Mesendoderm (in vitro differentiated cells): ENCODE measurements around the gene TCEA3.

Experiments
- DNase-seq: peaks from one replicate; pipeline ENCODE4 v3.0.0; 2013
- H2AK5ac ChIP-seq: 2 replicates; pipeline ENCODE4 v1.6.1; 2013; ENCODE audit warnings: low read length, inconsistent platforms
- H2BK120ac ChIP-seq: 2 replicates; pipeline ENCODE4 v1.6.1; 2013; ENCODE audit warnings: low read depth, mild to moderate bottlenecking, low read length, moderate library complexity, mixed read lengths
- H2BK15ac ChIP-seq: replicated peaks from 2 replicates; pipeline ENCODE4 v1.6.1; 2013; ENCODE audit warnings: low read depth, mild to moderate bottlenecking, moderate library complexity
- H2BK5ac ChIP-seq: 2 replicates; pipeline ENCODE4 v1.6.1; 2013; ENCODE audit warnings: low read length, inconsistent platforms
- H3K18ac ChIP-seq: 2 replicates; pipeline ENCODE4 v1.6.1; 2013; ENCODE audit warnings: mild to moderate bottlenecking, low read length, mixed read lengths
- H3K23ac ChIP-seq: one replicate; pipeline ENCODE4 v1.6.1; 2013; ENCODE audit warnings: low read length
- H3K27ac ChIP-seq: 2 replicates; pipeline ENCODE4 v1.5.1; 2013; ENCODE audit warnings: low read depth, mild to moderate bottlenecking, inconsistent platforms, low read length, moderate library complexity
- H3K27me3 ChIP-seq: 2 replicates; pipeline ENCODE4 v1.6.1; 2013; ENCODE audit warnings: low read length, control low read depth, mild to moderate bottlenecking, inconsistent platforms; ENCODE audit not compliant: insufficient read depth, poor library complexity
- H3K36me3 ChIP-seq: 2 replicates; pipeline ENCODE4 v1.6.1; 2013; ENCODE audit warnings: low read length, inconsistent platforms; ENCODE audit not compliant: control insufficient read depth, insufficient read depth
- H3K4ac ChIP-seq: one replicate; pipeline ENCODE4 v1.6.1; 2013; ENCODE audit warnings: low read depth, mild to moderate bottlenecking, low read length, moderate library complexity
- H3K4me1 ChIP-seq: 2 replicates; pipeline ENCODE4 v1.6.1; 2013; ENCODE audit warnings: low read depth, low read length, inconsistent platforms; ENCODE audit not compliant: control insufficient read depth
- H3K4me2 ChIP-seq: 2 replicates; pipeline ENCODE4 v1.6.1; 2013; ENCODE audit warnings: low read length
- H3K4me3 ChIP-seq: 2 replicates; pipeline ENCODE4 v1.5.1; 2013; ENCODE audit warnings: mild to moderate bottlenecking, low read length
- H3K56ac ChIP-seq: one replicate; pipeline ENCODE4 v1.6.1; 2013; ENCODE audit warnings: low read length
- H3K79me1 ChIP-seq: 2 replicates; pipeline ENCODE4 v1.6.1; 2013; ENCODE audit warnings: low read length, inconsistent platforms
- H3K79me2 ChIP-seq: 2 replicates; pipeline ENCODE4 v1.6.1; 2013; ENCODE audit warnings: mild to moderate bottlenecking, low read length; ENCODE audit not compliant: control insufficient read depth, insufficient read depth
- H3K9ac ChIP-seq: 2 replicates; pipeline ENCODE4 v1.6.1; 2013; ENCODE audit warnings: low read length, inconsistent platforms
- H4K5ac ChIP-seq: one replicate; pipeline ENCODE4 v1.6.1; 2013; ENCODE audit warnings: low read length
- H4K8ac ChIP-seq: one replicate; pipeline ENCODE4 v1.6.1; 2013; ENCODE audit warnings: low read depth, mild to moderate bottlenecking, control low read depth, low read length, moderate library complexity
- WGBS: extraction: QIAGEN DNeasy Blood & Tissue Kit; methylation state at CpG from one replicate; pipeline ENCODE4 v1.1.7; 2013; ENCODE audit warnings: low lambda C conversion rate, missing lambda C conversion rate; ENCODE audit not compliant: insufficient coverage; ENCODE audit errors: extremely low coverage; 5-methylcytosine and 5-hydroxymethylcytosine counted together

Gene TCEA3

GRCh38 chr1:23469372-23469982 lies 44.9 kb upstream of the TCEA3 start:
- H3K4me3 ChIP-seq: no peak overlapping the region
- no peak overlapping the region for H2AK5ac ChIP-seq
- H4K5ac ChIP-seq: no peak overlapping the region
- no CpG with 5 or more reads among the region's 5 CpGs for WGBS
- H3K4me2 ChIP-seq: no peak overlapping the region
- H3K36me3 ChIP-seq: no peaks in the 10 kb centered on the region
- H3K18ac ChIP-seq: no peak overlapping the region
- no peak overlapping the region for H3K27ac ChIP-seq
- no peak overlapping the region for H3K56ac ChIP-seq
- peaks cover 25% of the 10 kb centered on the region for H3K79me1 ChIP-seq
- no peak for DNase-seq
- H2BK5ac ChIP-seq: no peak overlapping the region
- no peaks in the 10 kb centered on the region for H3K27me3 ChIP-seq
- H4K8ac ChIP-seq: no peak overlapping the region
- H2BK15ac ChIP-seq: no peak overlapping the region
- peaks cover 14% of the 10 kb centered on the region for H3K79me2 ChIP-seq
- no peak overlapping the region for H3K23ac ChIP-seq
- no peak overlapping the region for H3K9ac ChIP-seq
- no peaks in the 10 kb centered on the region for H3K4me1 ChIP-seq
- no peak overlapping the region for H3K4ac ChIP-seq
- H2BK120ac ChIP-seq: no peak overlapping the region

GRCh38 chr1:23466423-23466989 lies 42.0 kb upstream of the TCEA3 start:
- no peak overlapping the region for H2BK15ac ChIP-seq
- H3K4me3 ChIP-seq: no peak overlapping the region
- H3K4ac ChIP-seq: no peak overlapping the region
- peaks cover 23% of the 10 kb centered on the region for H3K79me1 ChIP-seq
- no peak for DNase-seq
- no peak overlapping the region for H3K9ac ChIP-seq
- H3K4me1 ChIP-seq: no peaks in the 10 kb centered on the region
- H3K27ac ChIP-seq: no peak overlapping the region
- no peak overlapping the region for H2BK5ac ChIP-seq
- H2BK120ac ChIP-seq: no peak overlapping the region
- H4K8ac ChIP-seq: no peak overlapping the region
- no peak overlapping the region for H3K4me2 ChIP-seq
- H3K27me3 ChIP-seq: no peaks in the 10 kb centered on the region
- peaks cover 14% of the 10 kb centered on the region for H3K79me2 ChIP-seq
- H3K18ac ChIP-seq: no peak overlapping the region
- H3K36me3 ChIP-seq: peaks cover 3% of the 10 kb centered on the region
- no CpG with 5 or more reads among the region's 3 CpGs for WGBS
- H3K56ac ChIP-seq: no peak overlapping the region
- no peak overlapping the region for H3K23ac ChIP-seq
- no peak overlapping the region for H4K5ac ChIP-seq
- H2AK5ac ChIP-seq: no peak overlapping the region

- H3K23ac ChIP-seq: no peak overlapping the region
- peaks cover 9% of the 10 kb centered on the region for H3K79me2 ChIP-seq
- no peak overlapping the region for H3K4ac ChIP-seq
Observed at GRCh38 chr1:23463286-23463685, 38.7 kb upstream of the TCEA3 start.

GRCh38 chr1:23462766-23463165 lies 38.2 kb upstream of the TCEA3 start:
- Histone ChIP-seq H2BK15ac (no peak overlapping the region), H4K5ac (no peak overlapping the region), H3K36me3 (peaks cover 3% of the 10 kb centered on the region), H3K79me1 (peaks cover 14% of the 10 kb centered on the region), H3K23ac (no peak overlapping the region), H3K4me2 (no peak overlapping the region), H3K27me3 (no peaks in the 10 kb centered on the region), H3K79me2 (peaks cover 6% of the 10 kb centered on the region), H2BK5ac (no peak overlapping the region), H3K56ac (no peak overlapping the region), H3K27ac (no peak overlapping the region), H4K8ac (no peak overlapping the region), H3K4me1 (no peaks in the 10 kb centered on the region), H3K4me3 (no peak overlapping the region), H3K9ac (no peak overlapping the region), H3K18ac (no peak overlapping the region), H2AK5ac (no peak overlapping the region), H2BK120ac (no peak overlapping the region), H3K4ac (no peak overlapping the region)
- DNase-seq: no peak
- no CpG with 5 or more reads among the region's 2 CpGs for WGBS

More at GRCh38 chr1:23463286-23463685, 38.7 kb upstream of the TCEA3 start:
- DNase-seq: no peak
- no CpG with 5 or more reads among the region's 3 CpGs for WGBS
- Histone ChIP-seq H3K36me3 (peaks cover 3% of the 10 kb centered on the region), H3K4me3 (no peak overlapping the region), H3K4me1 (no peaks in the 10 kb centered on the region), H2BK5ac (no peak overlapping the region), H2BK120ac (no peak overlapping the region), H2AK5ac (no peak overlapping the region), H3K4me2 (no peak overlapping the region), H3K27me3 (no peaks in the 10 kb centered on the region), H2BK15ac (no peak overlapping the region), H4K8ac (no peak overlapping the region), H3K27ac (no peak overlapping the region), H3K56ac (no peak overlapping the region), H3K18ac (no peak overlapping the region), H3K79me1 (peaks cover 17% of the 10 kb centered on the region), H3K9ac (no peak overlapping the region), H4K5ac (no peak overlapping the region)

- DNase-seq: no peak
- Histone ChIP-seq H4K5ac (no peak overlapping the region), H3K36me3 (peaks cover 3% of the 10 kb centered on the region), H3K9ac (no peak overlapping the region), H3K4me2 (no peak overlapping the region), H3K27me3 (no peaks in the 10 kb centered on the region), H4K8ac (no peak overlapping the region), H3K56ac (no peak overlapping the region), H3K4me3 (no peak overlapping the region), H2AK5ac (no peak overlapping the region), H2BK5ac (no peak overlapping the region), H2BK120ac (no peak overlapping the region), H3K4ac (no peak overlapping the region), H2BK15ac (no peak overlapping the region), H3K23ac (no peak overlapping the region), H3K18ac (no peak overlapping the region), H3K79me1 (peaks cover 15% of the 10 kb centered on the region), H3K4me1 (no peaks in the 10 kb centered on the region), H3K27ac (no peak overlapping the region), H3K79me2 (peaks cover 2% of the 10 kb centered on the region)
- no CpG with 5 or more reads among the region's 3 CpGs for WGBS
Observed at GRCh38 chr1:23461050-23461449, 36.5 kb upstream of the TCEA3 start.

- Histone ChIP-seq H3K4ac (no peak overlapping the region), H3K4me2 (no peak overlapping the region), H2BK5ac (no peak overlapping the region), H3K18ac (no peak overlapping the region), H3K9ac (no peak overlapping the region), H3K27ac (no peak overlapping the region), H3K79me1 (peaks cover 11% of the 10 kb centered on the region), H4K8ac (no peak overlapping the region), H3K56ac (no peak overlapping the region), H3K23ac (no peak overlapping the region), H3K4me3 (no peak overlapping the region), H3K4me1 (no peaks in the 10 kb centered on the region), H2BK120ac (no peak overlapping the region), H4K5ac (no peak overlapping the region), H3K79me2 (peaks cover 2% of the 10 kb centered on the region), H2BK15ac (no peak overlapping the region), H3K27me3 (no peaks in the 10 kb centered on the region), H2AK5ac (no peak overlapping the region), H3K36me3 (peaks cover 3% of the 10 kb centered on the region)
- no peak for DNase-seq
- WGBS: no CpG with 5 or more reads among the region's 4 CpGs
Observed at GRCh38 chr1:23460519-23460918, 36.0 kb upstream of the TCEA3 start.
